ENCODE data around the gene NTRK2.

The NTRK2 gene

GRCh38 chr9:84785792-84786547 is 116.4 kb downstream of the NTRK2 start:
- DNase-seq, result no peak

- DNase-seq, result no peak
Measured at GRCh38 chr9:84788803-84789462, 119.4 kb downstream of the NTRK2 start.

GRCh38 chr9:84789463-84789830 is 119.9 kb downstream of the NTRK2 start:
- DNase-seq, result no peak

GRCh38 chr9:84791643-84792042 is 122.1 kb downstream of the NTRK2 start:
- no peak for DNase-seq

- DNase-seq, result no peak
Measured at GRCh38 chr9:84793251-84793650, 123.7 kb downstream of the NTRK2 start.

GRCh38 chr9:84794981-84795637 is 125.6 kb downstream of the NTRK2 start:
- no peak for DNase-seq

GRCh38 chr9:84796404-84796803 is 126.9 kb downstream of the NTRK2 start:
- DNase-seq, result no peak

- DNase-seq, result no peak
Measured at GRCh38 chr9:84799251-84799650, 129.7 kb downstream of the NTRK2 start.

- DNase-seq, result no peak
Measured at GRCh38 chr9:84804951-84805694, 135.6 kb downstream of the NTRK2 start.

- no peak for DNase-seq
Measured at GRCh38 chr9:84807431-84807830, 137.9 kb downstream of the NTRK2 start.

- no peak for DNase-seq
Measured at GRCh38 chr9:84807870-84808390, 138.4 kb downstream of the NTRK2 start.

GRCh38 chr9:84808416-84808815 is 138.9 kb downstream of the NTRK2 start:
- no peak for DNase-seq

GRCh38 chr9:84811072-84811750 is 141.7 kb downstream of the NTRK2 start:
- no peak for DNase-seq

- no peak for DNase-seq
Measured at GRCh38 chr9:84811751-84812074, 142.2 kb downstream of the NTRK2 start.

GRCh38 chr9:84812355-84812754 is 142.8 kb downstream of the NTRK2 start:
- no peak for DNase-seq

- no peak for DNase-seq
Measured at GRCh38 chr9:84812847-84813246, 143.3 kb downstream of the NTRK2 start.

GRCh38 chr9:84815554-84815953 is 146.0 kb downstream of the NTRK2 start:
- DNase-seq, result no peak

GRCh38 chr9:84817038-84817437 is 147.5 kb downstream of the NTRK2 start:
- DNase-seq, result no peak

- DNase-seq, result no peak
Measured at GRCh38 chr9:84818791-84819190, 149.3 kb downstream of the NTRK2 start.

- no peak for DNase-seq
Measured at GRCh38 chr9:84819491-84819991, 150.0 kb downstream of the NTRK2 start.

- no peak for DNase-seq
Measured at GRCh38 chr9:84821431-84821830, 151.9 kb downstream of the NTRK2 start.

GRCh38 chr9:84822589-84823233 is 153.2 kb downstream of the NTRK2 start:
- no peak for DNase-seq
